ENCODE data around the gene C2orf92.
"Not testable (repeated sequence)": the region's sequence is repeated elsewhere in the genome, so short reads cannot be mapped to it uniquely, and the experiment has no call there.

GRCh38 chr2:97626049-97626430 lies 43.5 kb upstream of the C2orf92 start:
- TF ChIP-seq CTCF, POLR2A (IDR thresholded peaks at IDR 0.05): not testable (repeated sequence)
